Left forelimb (tissue), 1 donor: ENCODE measurements around the gene ITGA1.
"Not testable (repeated sequence)": the region's sequence is repeated elsewhere in the genome, so short reads cannot be mapped to it uniquely, and the experiment has no call there.

Experiments used
- DNase-seq: peaks from one replicate; pipeline ENCODE4 v3.0.0-alpha.2; 2018; ENCODE audit warnings: low spot score

The ITGA1 gene

GRCh38 chr5:52787600-52788504 lies at the start of gene ITGA1, which contains the start of gene PELO:
Gene ITGA1 (plus strand): TSS chr5:52787916. CDS start chr5:52788354, 438 bp downstream.
Gene PELO (plus strand): TSS chr5:52787916. CDS start chr5:52800395, 12,479 bp downstream.
- DNase-seq: peak; percentile 81

DNA sequence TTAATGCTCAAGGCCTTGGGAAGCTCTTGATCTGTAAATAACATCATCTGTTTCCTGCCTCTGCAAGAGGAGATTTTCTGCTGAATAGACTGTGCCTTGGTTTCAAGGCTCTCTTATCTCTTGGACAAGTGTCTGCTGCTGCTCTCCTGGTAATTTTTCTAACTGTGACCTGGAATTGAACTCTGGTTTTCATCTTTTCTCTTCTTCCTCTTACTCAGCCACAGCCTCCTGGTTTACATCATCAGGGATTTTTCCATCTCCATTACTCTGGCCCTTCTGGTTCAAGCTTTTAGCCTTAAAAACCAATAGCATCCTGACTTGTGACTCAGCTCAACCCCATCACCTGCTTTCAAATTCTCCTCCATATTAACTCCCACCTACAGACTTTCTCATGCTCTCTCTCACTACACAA lies 49.6 kb upstream of the ITGA1 start:
- DNase-seq: no peak

- DNase-seq: no peak
These were observed 47.7 kb upstream of the ITGA1 start for GRCh38 chr5:52740007-52740406.

DNA sequence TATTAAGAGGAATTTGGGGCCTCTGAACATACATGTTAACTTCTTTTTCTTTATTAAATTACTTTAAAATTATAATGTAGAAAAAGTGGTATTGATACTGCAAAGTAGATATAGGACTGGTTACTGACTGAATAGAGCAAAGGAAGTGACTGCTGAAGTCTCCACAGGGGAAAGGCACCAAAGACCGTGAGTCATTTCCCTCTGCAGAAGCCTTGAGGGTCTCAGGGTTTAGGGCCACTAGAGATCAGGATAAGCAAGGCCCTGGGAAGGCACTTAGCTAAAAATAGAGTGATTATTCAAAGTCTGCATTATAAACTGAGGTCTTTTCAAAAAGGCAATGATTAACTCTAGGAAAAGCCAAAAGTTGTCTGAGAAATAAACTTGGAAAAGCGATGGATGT lies 44.7 kb upstream of the ITGA1 start:
- DNase-seq: no peak

DNA sequence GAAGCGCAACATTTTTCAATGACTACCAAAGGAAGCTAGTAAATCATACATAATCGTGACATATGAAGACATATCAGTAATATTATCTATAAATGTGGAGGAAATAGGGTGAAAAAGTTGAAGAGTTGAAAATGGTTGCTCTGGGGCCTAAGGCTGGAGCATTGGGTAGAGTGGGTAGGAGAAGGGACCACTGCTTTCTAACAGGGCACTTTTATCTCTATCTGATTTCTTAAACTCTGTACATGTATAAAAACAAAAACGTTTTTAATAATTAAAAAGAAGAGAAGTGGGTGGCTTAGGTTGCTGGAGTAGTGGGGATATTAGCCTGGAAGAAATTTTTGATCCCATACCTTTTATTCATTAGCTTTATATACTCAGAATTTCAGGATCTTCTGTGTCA lies 44.2 kb upstream of the ITGA1 start:
- no peak for DNase-seq

DNA sequence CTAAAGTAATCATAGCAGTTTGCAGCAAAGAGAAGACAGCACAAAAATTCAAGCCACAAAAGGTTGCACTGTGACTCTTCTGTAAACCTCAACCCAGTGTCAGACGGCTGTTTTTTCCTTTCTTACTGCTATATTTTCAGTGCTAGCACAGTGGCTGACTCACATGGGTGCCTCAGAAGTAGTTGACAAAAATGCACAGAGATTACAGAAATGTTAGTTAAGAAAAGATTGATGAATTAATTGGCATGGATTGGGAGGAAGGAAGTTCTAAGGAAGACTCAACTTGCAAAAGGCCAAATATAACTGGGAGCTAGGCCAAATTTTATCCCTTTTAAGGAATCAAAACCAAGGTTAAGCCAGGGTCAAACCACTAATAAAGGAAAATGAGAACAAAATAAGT lies 43.7 kb upstream of the ITGA1 start:
- DNase-seq: no peak

GRCh38 chr5:52744867-52745458 lies 42.8 kb upstream of the ITGA1 start:
- not testable (repeated sequence) for DNase-seq

GRCh38 chr5:52746539-52746938 lies 41.2 kb upstream of the ITGA1 start:
- no peak for DNase-seq

DNA sequence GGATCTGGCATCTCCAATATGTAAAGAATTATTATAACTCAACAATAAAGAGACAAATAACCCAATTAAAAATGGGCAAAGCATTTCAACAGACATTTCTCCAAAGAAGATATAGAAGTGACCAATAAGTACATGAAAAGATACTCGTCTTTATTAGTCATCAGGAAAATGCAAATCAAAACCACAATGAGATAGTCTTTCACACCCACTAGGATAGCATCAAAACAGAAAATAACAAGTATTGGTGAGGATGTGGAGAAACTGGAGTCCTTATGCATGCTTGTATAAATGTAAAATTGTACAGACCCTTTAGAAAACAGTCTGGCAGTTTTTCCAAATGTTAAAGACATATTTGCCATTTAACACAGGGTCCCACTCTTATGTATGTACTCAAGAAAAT lies 39.1 kb upstream of the ITGA1 start:
- no peak for DNase-seq

DNA sequence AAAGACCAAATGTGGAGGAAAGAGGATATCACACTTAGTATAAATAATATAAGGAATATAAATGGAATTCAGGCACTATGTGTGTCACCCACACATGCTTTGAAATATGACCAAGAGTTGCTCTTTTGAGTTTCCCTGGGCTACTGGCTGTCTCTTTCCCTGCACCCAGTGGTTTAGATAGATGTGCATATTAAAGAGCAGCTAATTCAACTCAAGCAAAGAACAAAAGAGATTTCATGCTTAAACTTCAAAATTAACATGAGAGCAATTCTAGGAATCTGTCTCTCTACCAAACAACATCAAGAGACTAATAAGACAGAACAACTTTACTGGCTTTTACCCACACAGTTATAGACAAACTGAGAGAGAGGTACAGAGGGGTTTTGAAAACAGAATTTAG lies 38.0 kb upstream of the ITGA1 start:
- DNase-seq: no peak

GRCh38 chr5:52751137-52751536 lies 36.6 kb upstream of the ITGA1 start:
- DNase-seq: no peak

DNA sequence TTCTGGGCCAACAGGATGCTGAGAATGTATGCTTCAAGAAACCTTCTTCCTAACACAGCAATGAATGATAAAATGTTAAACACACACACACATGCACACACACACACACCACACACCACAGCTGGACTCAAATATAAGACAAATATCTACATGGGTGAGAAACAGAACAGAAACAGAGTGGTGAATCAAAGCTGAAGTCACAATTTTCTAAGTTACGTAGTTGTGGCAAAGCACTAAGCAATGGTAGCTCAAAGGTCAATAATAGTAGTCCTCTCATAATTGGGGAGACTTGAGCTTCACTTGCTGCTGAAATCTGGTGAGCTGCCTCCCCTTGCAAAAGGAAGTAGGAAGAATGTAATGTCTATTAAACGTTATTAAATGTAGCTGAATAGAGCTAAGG lies 33.7 kb upstream of the ITGA1 start:
- DNase-seq: no peak

- DNase-seq: no peak
These were observed 30.2 kb upstream of the ITGA1 start for GRCh38 chr5:52757527-52757926.

DNA sequence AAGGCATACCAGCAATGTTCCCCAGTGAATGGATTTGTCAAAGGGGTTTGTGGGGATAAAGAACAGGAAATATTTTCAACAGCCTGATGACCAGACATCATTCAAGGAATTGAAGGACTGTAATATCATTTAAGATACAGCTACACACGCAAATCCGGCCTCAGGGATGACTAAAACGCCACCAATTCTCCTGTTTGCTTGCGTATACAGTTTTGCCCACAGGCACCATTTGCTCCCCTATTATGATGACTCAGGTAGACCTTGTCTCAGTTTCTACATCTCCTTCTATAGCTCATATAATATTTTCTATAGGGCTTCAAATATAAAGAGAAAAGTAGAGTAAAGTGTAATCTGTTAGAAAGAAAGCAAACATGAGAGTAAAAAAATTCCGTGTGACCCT lies 29.7 kb upstream of the ITGA1 start:
- no peak for DNase-seq

GRCh38 chr5:52759331-52759730 lies 28.4 kb upstream of the ITGA1 start:
- DNase-seq: no peak

DNA sequence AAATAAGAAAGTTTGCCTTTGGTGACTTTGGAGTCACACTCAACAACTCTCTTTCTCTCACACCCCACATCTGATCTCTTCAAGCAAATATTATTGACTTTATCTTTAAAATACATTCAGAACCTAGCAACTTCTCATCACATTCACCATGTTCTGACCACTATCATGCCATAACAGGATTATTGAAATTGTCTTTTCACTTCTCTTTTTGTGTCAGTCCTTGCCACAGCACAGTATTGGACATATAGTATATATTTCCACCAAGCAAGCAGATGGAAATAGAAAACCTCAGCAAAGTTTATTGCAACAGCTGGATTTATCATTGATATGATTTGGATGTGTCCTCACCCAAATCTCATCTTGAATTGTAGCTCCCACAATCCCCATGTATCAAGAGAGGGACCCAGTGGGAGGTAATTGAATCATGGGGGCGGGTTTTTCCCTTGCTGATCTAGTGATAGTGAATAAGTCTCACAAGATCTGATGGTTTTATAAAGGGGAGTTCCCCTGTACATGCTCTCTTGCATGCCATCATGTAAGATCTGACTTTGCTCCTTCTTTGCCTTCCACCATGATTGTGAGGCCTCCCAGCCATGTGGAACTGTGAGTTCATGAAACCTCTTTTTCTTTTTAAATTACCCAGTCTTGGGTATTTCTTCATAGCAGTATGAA lies 26.9 kb upstream of the ITGA1 start:
- DNase-seq: no peak

GRCh38 chr5:52767217-52767743 lies 20.4 kb upstream of the ITGA1 start:
- DNase-seq: no peak

GRCh38 chr5:52767766-52768480 lies 19.8 kb upstream of the ITGA1 start:
- DNase-seq: no peak

DNA sequence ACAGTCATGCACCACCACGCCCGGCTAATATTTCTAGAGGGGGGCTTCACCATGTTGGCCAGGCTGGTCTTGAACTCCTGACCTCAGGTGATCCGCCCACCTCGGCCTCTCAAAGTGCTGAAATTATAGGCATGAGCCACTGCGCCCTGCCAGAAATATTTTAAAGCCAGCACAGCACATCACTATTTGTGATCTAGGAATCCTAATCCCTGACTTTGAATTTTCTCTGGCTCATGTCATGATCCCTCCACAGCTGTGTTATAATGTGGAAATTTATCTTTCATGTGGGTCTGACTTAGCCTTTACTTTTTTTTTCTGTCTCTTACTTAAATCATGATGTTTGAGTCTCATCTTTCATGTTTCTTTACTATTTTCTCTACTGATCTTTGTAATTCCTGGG lies 18.7 kb upstream of the ITGA1 start:
- DNase-seq: no peak

GRCh38 chr5:52770287-52770939 lies 17.3 kb upstream of the ITGA1 start:
- no peak for DNase-seq

- no peak for DNase-seq
These were observed 16.2 kb upstream of the ITGA1 start for GRCh38 chr5:52771343-52772039.
